ENCODE measurements around the gene KRTAP10-1. TPM values are rescaled to one million over a fixed set of nuclear protein-coding genes. Genes with fewer than 3 reads are reported as not detected.

Gene KRTAP10-1
- total and polyA plus RNA-seq, 9 of the 15 experiments (the other 6 are each of a cell fraction or from before 2014, with no cell fraction given) = not detected

GRCh38 chr21:44517175-44517899 lies 22.7 kb downstream of the KRTAP10-1 start (continued):
- TF ChIP-seq PHF21A (IDR thresholded peaks at IDR 0.05; ENCODE audit: borderline replicate concordance, low read depth) = no peak
- TF ChIP-seq ZBTB17 (CRISPR knock-in tag; IDR thresholded peaks at IDR 0.05) = no peak
- peak; percentile 62 for TF ChIP-seq PHF20 (IDR thresholded peaks at IDR 0.05; ENCODE audit: partially characterized antibody)
- 0 out of 2 replicates have a peak, but pooled peaks have one; percentile 11 for TF ChIP-seq CHD2 (IDR thresholded peaks at IDR 0.05; ENCODE audit: low read depth, low read length)
- no peak for TF ChIP-seq ZC3H4 (CRISPR knock-in tag; IDR thresholded peaks at IDR 0.05; ENCODE audit: borderline replicate concordance)
- TF ChIP-seq ZBED1 (IDR thresholded peaks at IDR 0.05) = no peak
- TF ChIP-seq E2F3 (CRISPR knock-in tag; IDR thresholded peaks at IDR 0.05) = peak; percentile 78; the same call in 1 of the 2 replicates
- TF ChIP-seq ZNF589 (CRISPR knock-in tag; IDR thresholded peaks at IDR 0.05; ENCODE audit: low read depth) = no peak
- TF ChIP-seq GABPB1 (CRISPR knock-in tag; IDR thresholded peaks at IDR 0.05) = no peak
- no peak for TF ChIP-seq WHSC1 (IDR thresholded peaks at IDR 0.05; ENCODE audit: low read length)
- no peak for TF ChIP-seq ERF (CRISPR knock-in tag; IDR thresholded peaks at IDR 0.05)
- peak; percentile 87 for TF ChIP-seq ASH1L (IDR thresholded peaks at IDR 0.05; ENCODE audit: borderline replicate concordance, low read depth, partially characterized antibody)
- TF ChIP-seq ZFPM2 (CRISPR knock-in tag; IDR thresholded peaks at IDR 0.05) = no peak
- no peak for TF ChIP-seq XRCC3 (IDR thresholded peaks at IDR 0.05)
- no peak for TF ChIP-seq ZNF280B (CRISPR knock-in tag; IDR thresholded peaks at IDR 0.05)
- TF ChIP-seq CBFA2T3 (IDR thresholded peaks at IDR 0.05) = no peak
- no peak for TF ChIP-seq KLF13 (tag; IDR thresholded peaks at IDR 0.05; ENCODE audit: borderline replicate concordance, low read depth)
- no peak for TF ChIP-seq ELF2 (CRISPR knock-in tag; IDR thresholded peaks at IDR 0.05)
- no peak for TF ChIP-seq EP300 (IDR thresholded peaks at IDR 0.05; ENCODE audit: low read length)
- TF ChIP-seq ARNT (IDR thresholded peaks at IDR 0.05) = no peak
- TF ChIP-seq RHOXF2B (CRISPR knock-in tag; conservative IDR thresholded peaks at IDR 0.05) = 0 out of 2 replicates have a peak, but pooled peaks have one; percentile 80
- no peak for TF ChIP-seq SIN3A (IDR thresholded peaks at IDR 0.05; ENCODE audit: borderline replicate concordance in 2 of 2, control insufficient read depth in 1 of 2, low read depth in 2 of 2, low read length in 2 of 2)
- TF ChIP-seq, protein P1, sequence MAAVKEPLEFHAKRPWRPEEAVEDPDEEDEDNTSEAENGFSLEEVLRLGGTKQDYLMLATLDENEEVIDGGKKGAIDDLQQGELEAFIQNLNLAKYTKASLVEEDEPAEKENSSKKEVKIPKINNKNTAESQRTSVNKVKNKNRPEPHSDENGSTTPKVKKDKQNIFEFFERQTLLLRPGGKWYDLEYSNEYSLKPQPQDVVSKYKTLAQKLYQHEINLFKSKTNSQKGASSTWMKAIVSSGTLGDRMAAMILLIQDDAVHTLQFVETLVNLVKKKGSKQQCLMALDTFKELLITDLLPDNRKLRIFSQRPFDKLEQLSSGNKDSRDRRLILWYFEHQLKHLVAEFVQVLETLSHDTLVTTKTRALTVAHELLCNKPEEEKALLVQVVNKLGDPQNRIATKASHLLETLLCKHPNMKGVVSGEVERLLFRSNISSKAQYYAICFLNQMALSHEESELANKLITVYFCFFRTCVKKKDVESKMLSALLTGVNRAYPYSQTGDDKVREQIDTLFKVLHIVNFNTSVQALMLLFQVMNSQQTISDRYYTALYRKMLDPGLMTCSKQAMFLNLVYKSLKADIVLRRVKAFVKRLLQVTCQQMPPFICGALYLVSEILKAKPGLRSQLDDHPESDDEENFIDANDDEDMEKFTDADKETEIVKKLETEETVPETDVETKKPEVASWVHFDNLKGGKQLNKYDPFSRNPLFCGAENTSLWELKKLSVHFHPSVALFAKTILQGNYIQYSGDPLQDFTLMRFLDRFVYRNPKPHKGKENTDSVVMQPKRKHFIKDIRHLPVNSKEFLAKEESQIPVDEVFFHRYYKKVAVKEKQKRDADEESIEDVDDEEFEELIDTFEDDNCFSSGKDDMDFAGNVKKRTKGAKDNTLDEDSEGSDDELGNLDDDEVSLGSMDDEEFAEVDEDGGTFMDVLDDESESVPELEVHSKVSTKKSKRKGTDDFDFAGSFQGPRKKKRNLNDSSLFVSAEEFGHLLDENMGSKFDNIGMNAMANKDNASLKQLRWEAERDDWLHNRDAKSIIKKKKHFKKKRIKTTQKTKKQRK (IDR thresholded peaks at IDR 0.05; ENCODE audit: borderline replicate concordance, low read depth, low read length) = no peak
- TF ChIP-seq NFE2L1 (tag; IDR thresholded peaks at IDR 0.05; ENCODE audit: borderline replicate concordance, low read depth) = no peak
- TF ChIP-seq MCM2 (IDR thresholded peaks at IDR 0.05; ENCODE audit: low read depth) = no peak

All from K562 (cell line).